Esophagus squamous epithelium (tissue), 5 donors: ENCODE data around the gene PTX3. TPM values are rescaled to one million over a fixed set of nuclear protein-coding genes. Genes with fewer than 3 reads are reported as not detected.

Experiments
- DNase-seq: peaks from one replicate; lab custom pipeline; 2025; lab: John Stamatoyannopoulos, UW
- H3K27ac ChIP-seq, 4 donors: fragments of 200-600 bp; sonication (generic); one replicate each; pipeline ENCODE4 v1.5.1; 2016 to 2019; ENCODE audit warnings: mild to moderate bottlenecking in 1 of 4
- H3K27me3 ChIP-seq, 4 donors: fragments of 200-600 bp; sonication (generic); 1 replicate in 3 of 4; 2 replicates in 1 of 4; pipeline versions ENCODE4 v1.5.1 to v1.6.0; 2017 to 2021; ENCODE audit warnings: antibody characterized with exemption in 1 of 4
- H3K36me3 ChIP-seq, 3 donors: fragments of 200-600 bp; sonication (generic); one replicate each; pipeline ENCODE4 v1.5.1; 2016 to 2019
- H3K4me1 ChIP-seq, 3 donors: fragments of 200-600 bp; sonication (generic); one replicate each; pipeline ENCODE4 v1.5.1; 2017 to 2019
- H3K4me3 ChIP-seq, 4 donors: fragments of 200-600 bp; sonication (generic); 1 replicate in 3 of 4; 2 replicates in 1 of 4; pipeline ENCODE4 v1.5.1; 2016 to 2019; ENCODE audit warnings: mild to moderate bottlenecking in 2 of 4, moderate library complexity in 1 of 4
- H3K9me3 ChIP-seq, 3 donors: fragments of 200-600 bp; sonication (generic); one replicate each; pipeline ENCODE4 v1.5.1; 2016 to 2019
- CTCF ChIP-seq, 6 experiments: fragments of 450-650 bp in 4 of 6; fragments of 200-600 bp in 2 of 6; sonication (generic) in 2 of 6; IDR thresholded peaks; one replicate each; pipeline ENCODE4 v1.5.1; 2016 to 2019; ENCODE audit warnings: antibody characterized with exemption in 6 of 6, mild to moderate bottlenecking in 4 of 6, moderate library complexity in 4 of 6
- POLR2A ChIP-seq, 4 donors: fragments of 450-650 bp; IDR thresholded peaks; one replicate each; pipeline ENCODE4 v1.6.1; 2017; ENCODE audit warnings: antibody characterized with exemption in 4 of 4, mild to moderate bottlenecking in 4 of 4, moderate library complexity in 3 of 4
- WGBS, 2 donors: methylation state at CpG; one replicate each; pipeline ENCODE4 v1.1.5; 2018; 5-methylcytosine and 5-hydroxymethylcytosine counted together
- intact Hi-C: fragments of 100-400 bp; cut with DNase I; formaldehyde crosslinking; loops from one replicate; pipeline ENCODE4 v1.15.0; 2022
- total RNA-seq, 4 donors: library from RNA; depleted of rRNA; stranded (reverse); fragments of >200 nt; gene quantifications; one replicate each; pipeline ENCODE4 v1.1.0, GENCODE V29; 2016
- donor health status: DM: yes; HTN: yes; CAD: no.

Gene PTX3
- total RNA-seq, 4 donors from 2014 or later = 0.57 to 2.3 (median 1.7) TPM; not detected in 1

DNA sequence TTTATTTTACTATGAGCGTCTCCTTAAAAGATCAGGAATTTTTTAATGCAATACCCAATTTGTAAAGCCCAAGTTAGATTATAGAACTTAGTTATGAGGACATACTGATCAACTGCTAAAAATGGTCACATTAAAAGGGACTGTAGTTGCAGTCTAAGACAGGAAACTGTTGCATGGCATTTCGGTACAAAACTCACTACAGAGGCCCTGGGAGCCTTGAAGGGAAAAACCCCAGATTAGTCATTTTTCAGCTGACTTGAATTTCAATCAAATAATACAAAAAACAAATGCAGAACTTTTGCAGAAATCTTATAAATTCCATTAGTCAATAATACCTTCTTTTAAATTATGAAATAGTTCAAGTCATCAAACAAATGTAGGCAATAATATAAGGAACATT, 6.9 kb upstream of the PTX3 start:
- no peak overlapping the region for H3K27ac ChIP-seq
- H3K4me3 ChIP-seq = no peak overlapping the region
- intact Hi-C loops = no loop called here
- WGBS, 2 donors = 49 to 51% methylated on average over 2 of the region's 2 CpGs
- H3K36me3 ChIP-seq = no peaks in the 10 kb centered on the region
- H3K4me1 ChIP-seq = no peaks in the 10 kb centered on the region
- TF ChIP-seq POLR2A (IDR thresholded peaks at IDR 0.05) (no peak), CTCF (IDR thresholded peaks at IDR 0.05) (no peak)
- DNase-seq = no peak
- no peaks in the 10 kb centered on the region for H3K9me3 ChIP-seq
- H3K27me3 ChIP-seq = no peaks in the 10 kb centered on the region

- H3K27me3 ChIP-seq = peaks cover 0 to 34% (median 0%) of the 10 kb centered on the region in 4 donors
- H3K9me3 ChIP-seq = no peaks in the 10 kb centered on the region
- DNase-seq = no peak
- no peaks in the 10 kb centered on the region for H3K36me3 ChIP-seq
- 1 to 2% methylated on average over 15 to 18 of the region's 22 CpGs for WGBS, 2 donors
- H3K27ac ChIP-seq = peak overlapping the region in 2 of 4 donors; percentile 6 to 51
- H3K4me1 ChIP-seq = peaks cover 0 to 26% (median 11%) of the 10 kb centered on the region in 3 donors
- H3K4me3 ChIP-seq = peak overlapping the region; percentile 31 to 68 (median 44)
- TF ChIP-seq POLR2A (IDR thresholded peaks at IDR 0.05) (no peak), CTCF (IDR thresholded peaks at IDR 0.05) (no peak)
- intact Hi-C loops = no loop called here
These were observed 1.6 kb downstream of the PTX3 start for GRCh38 chr3:157438194-157438730.

DNA sequence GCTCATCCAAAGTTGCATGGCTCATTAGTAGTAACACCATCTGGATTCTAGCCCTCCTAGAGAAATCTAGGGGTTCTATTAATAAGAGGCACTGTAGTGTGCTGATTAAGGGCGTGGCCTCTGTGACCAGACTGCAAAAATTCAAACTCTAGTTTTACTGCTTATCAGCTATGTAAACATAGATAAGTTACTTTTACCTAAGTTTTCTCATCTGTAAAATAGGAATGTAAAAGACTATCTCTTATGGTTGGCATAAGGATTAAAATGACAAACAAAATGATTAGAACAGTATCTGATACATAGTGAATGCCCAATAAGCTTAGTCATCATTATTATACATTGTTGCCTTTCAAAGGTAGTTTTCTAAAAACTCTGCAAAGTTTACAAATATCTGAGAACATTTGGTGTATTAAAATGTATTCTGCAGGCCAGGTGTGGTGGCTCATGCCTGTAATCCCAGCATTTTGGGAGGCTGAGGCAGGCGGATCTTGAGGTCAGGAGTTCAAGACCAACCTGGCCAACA, 4.5 kb downstream of the PTX3 start:
- H3K4me1 ChIP-seq = peaks cover 0 to 26% (median 11%) of the 10 kb centered on the region in 3 donors
- no peak overlapping the region for H3K27ac ChIP-seq
- intact Hi-C loops = no loop called here
- H3K36me3 ChIP-seq = no peaks in the 10 kb centered on the region
- TF ChIP-seq CTCF (IDR thresholded peaks at IDR 0.05) (no peak), POLR2A (IDR thresholded peaks at IDR 0.05) (no peak)
- no peaks in the 10 kb centered on the region for H3K9me3 ChIP-seq
- peaks cover 0 to 34% (median 0%) of the 10 kb centered on the region in 4 donors for H3K27me3 ChIP-seq
- H3K4me3 ChIP-seq = no peak overlapping the region
- no peak for DNase-seq
- WGBS, 2 donors = 76 to 83% methylated on average over 2 of the region's 2 CpGs

- H3K9me3 ChIP-seq = no peaks in the 10 kb centered on the region
- WGBS, 2 donors = 71% methylated on average over 2 of the region's 2 CpGs
- TF ChIP-seq CTCF (IDR thresholded peaks at IDR 0.05) (no peak), POLR2A (IDR thresholded peaks at IDR 0.05) (no peak)
- H3K4me1 ChIP-seq = peaks cover 0 to 12% (median 4%) of the 10 kb centered on the region in 3 donors
- DNase-seq = no peak
- intact Hi-C loops = no loop called here
- H3K27me3 ChIP-seq = peaks cover 0 to 20% (median 0%) of the 10 kb centered on the region in 4 donors
- H3K27ac ChIP-seq = peak overlapping the region in 1 of 4 donors; percentile 29
- H3K36me3 ChIP-seq = no peaks in the 10 kb centered on the region
- no peak overlapping the region for H3K4me3 ChIP-seq
These were observed 6.1 kb downstream of the PTX3 start for GRCh38 chr3:157442729-157443128.

DNA sequence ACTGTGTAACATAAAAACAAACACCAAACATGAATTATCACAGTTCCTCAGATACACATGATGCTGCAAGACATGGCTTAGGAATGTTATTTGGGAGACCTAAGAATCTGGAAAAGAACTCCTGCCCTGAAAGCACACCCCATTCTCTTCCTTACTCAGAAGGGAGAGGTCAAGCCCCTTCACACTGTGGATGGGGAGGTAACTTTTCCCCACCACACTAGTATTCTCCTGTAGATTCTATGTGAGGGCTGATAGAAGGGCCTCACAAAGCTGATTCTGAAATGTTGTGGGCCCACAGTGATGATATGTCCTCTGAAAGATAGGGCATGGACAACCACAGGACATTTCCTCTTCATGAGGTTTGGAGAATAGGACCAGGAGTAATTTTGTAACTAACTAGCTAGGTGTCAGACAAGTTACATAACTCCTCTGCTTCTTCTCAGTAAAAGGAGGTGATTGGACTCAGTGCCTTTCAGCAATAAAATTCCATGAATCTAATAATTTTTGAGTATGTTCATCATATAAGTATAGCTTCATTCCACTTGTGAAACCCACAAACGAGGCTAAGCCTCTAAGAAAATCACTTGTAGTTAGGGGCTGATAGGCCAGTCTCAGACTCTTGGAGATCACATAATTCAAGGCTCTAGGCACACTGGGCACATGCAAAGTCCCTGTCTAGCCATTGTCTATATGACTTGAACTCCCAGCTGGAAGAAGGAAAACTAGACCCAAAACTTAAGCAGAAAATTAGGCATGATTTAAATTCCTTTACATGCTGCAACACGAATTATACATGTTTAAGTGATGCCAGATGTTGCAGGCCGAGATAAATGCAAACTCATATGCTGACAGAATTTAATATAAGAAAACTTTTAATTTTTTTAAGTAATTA, 7.5 kb downstream of the PTX3 start:
- TF ChIP-seq CTCF (IDR thresholded peaks at IDR 0.05) (no peak), POLR2A (IDR thresholded peaks at IDR 0.05) (no peak)
- WGBS, 2 donors = 33 to 37% methylated on average over 3 of the region's 3 CpGs
- H3K27ac ChIP-seq = no peak overlapping the region
- DNase-seq = no peak
- H3K9me3 ChIP-seq = no peaks in the 10 kb centered on the region
- no peaks in the 10 kb centered on the region for H3K36me3 ChIP-seq
- H3K27me3 ChIP-seq = peaks cover 0 to 6% (median 0%) of the 10 kb centered on the region in 4 donors
- H3K4me1 ChIP-seq = no peaks in the 10 kb centered on the region
- H3K4me3 ChIP-seq = no peak overlapping the region
- intact Hi-C loops = no loop called here
